HCT116 (cell line): ENCODE results near the gene ZBTB24.

Source experiments
- ATF3 ChIP-seq: IDR thresholded peaks from 2 replicates; pipeline ENCODE4 v1.6.1; 2012
- CTCF ChIP-seq, 3 experiments: fragments of 200-600 bp in 1 of 3; sonication (generic) in 1 of 3; IDR thresholded peaks in 2 of 3; conservative IDR thresholded peaks in 1 of 3; 2 replicates each; pipeline ENCODE4 v1.5.1; 2012 to 2017; ENCODE audit warnings: low read depth in 2 of 3, low read length in 2 of 3, antibody characterized with exemption in 1 of 3, borderline replicate concordance in 1 of 3, control low read depth in 1 of 3, mild to moderate bottlenecking in 1 of 3, mixed read lengths in 1 of 3, mixed run types in 1 of 3, moderate library complexity in 1 of 3; ENCODE audit not compliant: insufficient read depth in 1 of 3
- EZH2 ChIP-seq: fragments of 200-600 bp; sonication (generic); IDR thresholded peaks from 2 replicates; pipeline ENCODE4 v1.6.1; 2017; ENCODE audit warnings: antibody characterized with exemption, mixed run types
- POLR2AphosphoS5 ChIP-seq: IDR thresholded peaks from 2 replicates; pipeline ENCODE4 v1.6.1; 2011; ENCODE audit warnings: mild to moderate bottlenecking, low read depth, low read length, moderate library complexity
- RAD21 ChIP-seq: IDR thresholded peaks from 2 replicates; pipeline ENCODE4 v1.6.1; 2012; ENCODE audit warnings: low read depth, mild to moderate bottlenecking
- REST ChIP-seq: IDR thresholded peaks from 2 replicates; pipeline ENCODE4 v1.6.1; 2012; ENCODE audit warnings: low read depth
- TCF7L2 ChIP-seq: IDR thresholded peaks from 2 replicates; pipeline ENCODE4 v1.7.0; 2011; ENCODE audit warnings: borderline replicate concordance, inconsistent platforms; ENCODE audit not compliant: insufficient read depth, insufficient read length; ENCODE audit errors: extremely low read depth

GRCh38 chr6:109454496-109455436, 28.3 kb downstream of the ZBTB24 start:
- TF ChIP-seq CTCF (IDR thresholded peaks at IDR 0.05 in 2 of 3, conservative IDR thresholded peaks at IDR 0.05 in 1 of 3; ENCODE audit: borderline replicate concordance in 1 of 3, insufficient read depth in 1 of 3, low read depth in 2 of 3, low read length in 2 of 3) (no peak), TCF7L2 (peak; percentile 79), POLR2AphosphoS5 (no peak), REST (no peak), ATF3 (no peak), EZH2 (no peak), RAD21 (no peak)
